ENCODE results near the gene DNM3. TPM values are rescaled to one million over a fixed set of nuclear protein-coding genes. Genes with fewer than 3 reads are reported as not detected.

Gene DNM3
- 1.3 TPM for polyA plus RNA-seq (2013, experiment 1 of 2)
- 1.1 TPM for polyA plus RNA-seq (2013, experiment 2 of 2)

DNA sequence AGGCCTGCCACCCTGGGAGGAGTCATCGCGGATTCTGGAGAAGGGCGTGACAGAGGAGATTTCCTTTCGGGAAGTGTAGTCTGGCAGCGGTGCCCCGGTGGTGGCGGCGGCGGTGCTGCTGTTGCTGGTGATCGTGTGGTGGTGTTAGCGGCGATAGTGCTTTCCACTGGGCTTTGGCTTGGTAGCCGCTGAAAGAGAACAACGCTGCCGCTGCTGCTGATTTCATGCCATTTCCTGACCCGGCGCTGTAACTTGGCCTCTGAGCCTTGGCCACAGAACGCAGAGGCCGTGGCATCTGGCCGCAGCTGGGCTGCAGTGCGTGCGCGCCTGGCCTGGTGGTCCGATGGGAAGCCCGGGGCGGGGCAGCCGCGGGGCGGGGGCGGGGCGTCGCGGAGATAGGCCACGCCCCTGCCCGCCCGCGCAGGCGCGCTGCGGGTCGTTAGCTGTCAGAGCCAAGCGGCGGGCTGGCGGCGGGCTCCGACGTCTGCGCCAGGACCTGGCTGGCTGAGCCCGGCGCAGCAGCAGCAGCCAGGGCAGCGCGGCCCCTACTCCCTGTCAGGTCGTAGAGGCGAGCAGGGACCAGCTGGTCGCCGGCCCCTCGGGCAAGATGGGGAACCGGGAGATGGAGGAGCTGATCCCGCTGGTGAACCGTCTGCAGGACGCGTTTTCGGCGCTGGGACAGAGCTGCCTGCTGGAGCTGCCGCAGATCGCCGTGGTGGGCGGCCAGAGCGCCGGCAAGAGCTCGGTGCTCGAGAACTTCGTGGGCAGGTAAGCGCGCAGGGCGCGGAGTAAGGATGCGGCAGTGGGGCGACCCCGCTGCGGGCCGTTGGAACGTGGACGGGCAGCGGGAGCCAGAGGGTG, at the start of gene DNM3:
Gene DNM3, plus strand, starts transcription at position 449 of the 861 bp plus-strand sequence. Its CDS starts 159 bp downstream, at position 608.
- 2% methylated on average over 49 of the region's 85 CpGs for WGBS
- H3K27ac ChIP-seq (ENCODE audit: low read length, poor library complexity, severe bottlenecking), result peak within 1 kb of the TSS; percentile 8
- H4K8ac ChIP-seq (ENCODE audit: low read length), result peak within 1 kb of the TSS; percentile 82
- no peaks in the 10 kb centered on the region for H3K36me3 ChIP-seq (ENCODE audit: control insufficient read depth in 1 of 2, insufficient read depth in 2 of 2, low read depth in 1 of 2, low read length in 2 of 2)
- peak within 1 kb of the TSS; percentile 18 to 47 for H2BK12ac ChIP-seq (ENCODE audit: low read length in 2 of 2)
- no peak within 1 kb of the TSS for H2BK120ac ChIP-seq (ENCODE audit: low read depth, low read length)
- peaks cover 0 to 5% of the 10 kb centered on the region in 2 experiments for H3K27me3 ChIP-seq (ENCODE audit: control insufficient read depth in 1 of 2, insufficient read depth in 1 of 2, low read length in 2 of 2)
- peak within 1 kb of the TSS in 1 of 2 experiments; percentile 35 for H3K14ac ChIP-seq (ENCODE audit: low read length in 2 of 2)
- no peak within 1 kb of the TSS for H4K91ac ChIP-seq (ENCODE audit: low read length)
- peak within 1 kb of the TSS; percentile 98 for H2AFZ ChIP-seq (ENCODE audit: low read depth, low read length)
- peak within 1 kb of the TSS; percentile 61 to 79 for H3K18ac ChIP-seq (ENCODE audit: low read depth in 1 of 2, low read length in 2 of 2)
- DNase-seq, result peak; percentile 90
- H3K9me3 ChIP-seq (ENCODE audit: control insufficient read depth, low read length), result no peaks in the 10 kb centered on the region
- H2BK15ac ChIP-seq (ENCODE audit: low read depth, poor library complexity, severe bottlenecking), result no peak within 1 kb of the TSS
- peak within 1 kb of the TSS in 1 of 2 experiments; percentile 32 for H3K23ac ChIP-seq (ENCODE audit: low read length in 2 of 2)
- no peak within 1 kb of the TSS for H2BK5ac ChIP-seq (ENCODE audit: low read depth, low read length, poor library complexity, severe bottlenecking)
- peaks cover 12% of the 10 kb centered on the region for H3K4me1 ChIP-seq (ENCODE audit: control insufficient read depth, insufficient read depth, low read depth, low read length)
- H3K4me2 ChIP-seq (ENCODE audit: low read length, poor library complexity, severe bottlenecking), result peak within 1 kb of the TSS; percentile 83
- peak within 1 kb of the TSS; percentile 83 for H3K9ac ChIP-seq (ENCODE audit: low read length)
- H3K79me1 ChIP-seq (replicated peaks; ENCODE audit: low read length, poor library complexity, severe bottlenecking), result no peaks in the 10 kb centered on the region
- no peak within 1 kb of the TSS for H2AK5ac ChIP-seq (ENCODE audit: low read length, severe bottlenecking)
- H3K4me3 ChIP-seq (ENCODE audit: insufficient read depth in 1 of 2, low read depth in 1 of 2, low read length in 2 of 2), result peak within 1 kb of the TSS; percentile 70 to 92
- H3K4ac ChIP-seq (ENCODE audit: low read depth in 1 of 2, low read length in 2 of 2), result no peak within 1 kb of the TSS

DNA sequence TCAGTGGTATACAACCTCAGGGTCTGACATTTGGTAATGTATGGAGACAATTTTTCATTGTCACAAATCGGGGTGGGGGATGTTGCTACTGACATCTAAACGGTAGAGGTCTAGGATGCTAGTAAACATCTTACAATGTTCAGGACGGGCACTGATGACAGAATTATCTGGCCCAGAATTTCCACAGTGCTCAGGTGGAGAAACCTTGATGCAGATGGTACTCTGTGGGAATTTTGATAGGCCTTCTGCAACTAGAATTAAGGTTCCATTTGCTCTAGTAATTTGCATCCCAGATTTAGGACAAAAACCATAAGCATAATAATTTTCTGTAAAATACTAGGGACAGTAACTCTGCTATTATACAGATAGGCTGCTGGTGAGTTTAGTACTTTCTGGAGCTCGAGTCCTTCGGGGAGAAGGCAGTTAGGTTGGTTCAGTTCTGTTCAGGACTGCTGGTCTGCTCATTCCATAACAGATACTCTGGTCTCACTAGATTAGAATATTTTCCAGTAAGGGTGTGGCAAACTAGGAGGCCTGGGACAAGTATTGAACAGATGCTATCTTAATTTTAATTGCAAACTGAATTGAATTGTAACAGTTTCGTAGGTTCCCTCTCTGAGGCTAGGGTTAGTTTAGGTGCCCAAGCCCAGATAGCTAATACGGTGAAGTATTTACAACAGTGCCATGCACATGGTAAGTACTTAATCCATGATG, 48.5 kb upstream of the DNM3 start:
- no peak overlapping the region for H3K9ac ChIP-seq (ENCODE audit: low read length)
- peaks cover 29 to 81% of the 10 kb centered on the region in 2 experiments for H3K36me3 ChIP-seq (ENCODE audit: control insufficient read depth in 1 of 2, insufficient read depth in 2 of 2, low read depth in 1 of 2, low read length in 2 of 2)
- H2BK12ac ChIP-seq (ENCODE audit: low read length in 2 of 2), result no peak overlapping the region
- H3K4me3 ChIP-seq (ENCODE audit: insufficient read depth in 1 of 2, low read depth in 1 of 2, low read length in 2 of 2), result no peak overlapping the region
- H3K27me3 ChIP-seq (ENCODE audit: control insufficient read depth in 1 of 2, insufficient read depth in 1 of 2, low read length in 2 of 2), result no peaks in the 10 kb centered on the region
- no peak overlapping the region for H3K18ac ChIP-seq (ENCODE audit: low read depth in 1 of 2, low read length in 2 of 2)
- peaks cover 2% of the 10 kb centered on the region for H3K4me1 ChIP-seq (ENCODE audit: control insufficient read depth, insufficient read depth, low read depth, low read length)
- H3K79me1 ChIP-seq (replicated peaks; ENCODE audit: low read length, poor library complexity, severe bottlenecking), result peaks cover 17% of the 10 kb centered on the region
- H3K4me2 ChIP-seq (ENCODE audit: low read length, poor library complexity, severe bottlenecking), result no peak overlapping the region
- no peaks in the 10 kb centered on the region for H3K9me3 ChIP-seq (ENCODE audit: control insufficient read depth, low read length)
- no peak overlapping the region for H2BK5ac ChIP-seq (ENCODE audit: low read depth, low read length, poor library complexity, severe bottlenecking)
- H3K27ac ChIP-seq (ENCODE audit: low read length, poor library complexity, severe bottlenecking), result no peak overlapping the region
- H3K4ac ChIP-seq (ENCODE audit: low read depth in 1 of 2, low read length in 2 of 2), result no peak overlapping the region
- WGBS, result 98% methylated on average over 7 of the region's 7 CpGs
- no peak overlapping the region for H4K91ac ChIP-seq (ENCODE audit: low read length)
- no peak overlapping the region for H2AFZ ChIP-seq (ENCODE audit: low read depth, low read length)
- no peak overlapping the region for H2BK15ac ChIP-seq (ENCODE audit: low read depth, poor library complexity, severe bottlenecking)
- H2AK5ac ChIP-seq (ENCODE audit: low read length, severe bottlenecking), result no peak overlapping the region
- no peak overlapping the region for H4K8ac ChIP-seq (ENCODE audit: low read length)
- no peak overlapping the region for H3K23ac ChIP-seq (ENCODE audit: low read length in 2 of 2)
- no peak overlapping the region for H3K14ac ChIP-seq (ENCODE audit: low read length in 2 of 2)
- H2BK120ac ChIP-seq (ENCODE audit: low read depth, low read length), result no peak overlapping the region
- DNase-seq, result no peak

DNA sequence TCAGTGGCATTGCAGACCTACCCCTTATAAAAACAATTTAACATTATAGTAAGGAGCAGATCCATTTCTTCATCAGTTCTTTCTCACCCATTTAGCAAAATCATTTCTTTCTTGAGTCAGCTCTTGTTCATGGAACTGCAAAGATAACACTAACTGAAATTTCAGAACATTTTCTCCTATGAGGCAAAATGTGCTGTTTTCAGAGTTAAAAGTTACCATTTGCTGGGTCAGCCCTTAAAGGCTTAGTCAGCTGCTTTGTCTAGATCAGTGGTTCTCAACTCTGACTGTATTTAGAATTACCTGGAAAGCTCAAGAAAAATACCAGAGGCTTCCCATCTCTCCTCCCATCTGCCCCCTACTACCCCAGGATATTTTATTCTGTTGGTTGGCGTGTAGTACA, 47.7 kb upstream of the DNM3 start:
- WGBS, result 71% methylated on average over 1 of the region's 1 CpG

DNA sequence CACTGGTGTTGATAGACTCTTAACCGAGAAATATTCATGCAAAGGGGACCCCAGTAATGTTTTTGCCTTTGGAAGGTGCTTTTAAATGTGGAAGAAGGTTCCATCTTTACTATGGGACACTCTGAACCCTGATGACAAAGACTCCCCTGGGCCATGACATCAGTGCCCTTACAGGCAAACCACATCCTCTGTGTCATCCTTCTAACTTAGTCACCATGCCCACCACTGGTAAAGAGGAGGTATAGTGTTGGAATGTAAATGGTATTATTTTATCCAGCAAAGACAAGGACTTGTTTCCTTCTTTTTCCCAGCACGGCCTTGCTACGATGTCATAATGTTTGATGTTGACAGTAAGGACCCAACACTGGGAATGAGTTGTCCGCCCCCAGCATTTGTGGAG, 47.2 kb upstream of the DNM3 start:
- Histone ChIP-seq H3K27me3 (ENCODE audit: control insufficient read depth in 1 of 2, insufficient read depth in 1 of 2, low read length in 2 of 2) (no peaks in the 10 kb centered on the region), H3K79me1 (replicated peaks; ENCODE audit: low read length, poor library complexity, severe bottlenecking) (peaks cover 11% of the 10 kb centered on the region), H3K27ac (ENCODE audit: low read length, poor library complexity, severe bottlenecking) (peak overlapping the region; percentile 51), H3K9ac (ENCODE audit: low read length) (peak overlapping the region; percentile 55), H3K14ac (ENCODE audit: low read length in 2 of 2) (no peak overlapping the region), H3K4me1 (ENCODE audit: control insufficient read depth, insufficient read depth, low read depth, low read length) (peaks cover 2% of the 10 kb centered on the region), H2BK12ac (ENCODE audit: low read length in 2 of 2) (no peak overlapping the region), H3K4me3 (ENCODE audit: insufficient read depth in 1 of 2, low read depth in 1 of 2, low read length in 2 of 2) (no peak overlapping the region), H4K91ac (ENCODE audit: low read length) (no peak overlapping the region), H2AK5ac (ENCODE audit: low read length, severe bottlenecking) (no peak overlapping the region), H3K23ac (ENCODE audit: low read length in 2 of 2) (no peak overlapping the region), H2BK5ac (ENCODE audit: low read depth, low read length, poor library complexity, severe bottlenecking) (no peak overlapping the region), H3K4me2 (ENCODE audit: low read length, poor library complexity, severe bottlenecking) (no peak overlapping the region), H3K36me3 (ENCODE audit: control insufficient read depth in 1 of 2, insufficient read depth in 2 of 2, low read depth in 1 of 2, low read length in 2 of 2) (peaks cover 25 to 74% of the 10 kb centered on the region in 2 experiments), H3K4ac (ENCODE audit: low read depth in 1 of 2, low read length in 2 of 2) (no peak overlapping the region), H3K9me3 (ENCODE audit: control insufficient read depth, low read length) (no peaks in the 10 kb centered on the region), H3K18ac (ENCODE audit: low read depth in 1 of 2, low read length in 2 of 2) (no peak overlapping the region), H2BK15ac (ENCODE audit: low read depth, poor library complexity, severe bottlenecking) (no peak overlapping the region), H4K8ac (ENCODE audit: low read length) (no peak overlapping the region), H2AFZ (ENCODE audit: low read depth, low read length) (no peak overlapping the region), H2BK120ac (ENCODE audit: low read depth, low read length) (no peak overlapping the region)
- WGBS, result 33% methylated on average over 4 of the region's 4 CpGs
- DNase-seq, result peak; percentile 72

More for the DNA sequence above, 47.7 kb upstream of the DNM3 start:
- Histone ChIP-seq H3K4me2 (ENCODE audit: low read length, poor library complexity, severe bottlenecking) (no peak overlapping the region), H3K18ac (ENCODE audit: low read depth in 1 of 2, low read length in 2 of 2) (no peak overlapping the region), H4K91ac (ENCODE audit: low read length) (no peak overlapping the region), H2BK120ac (ENCODE audit: low read depth, low read length) (no peak overlapping the region), H3K27me3 (ENCODE audit: control insufficient read depth in 1 of 2, insufficient read depth in 1 of 2, low read length in 2 of 2) (no peaks in the 10 kb centered on the region), H3K4me1 (ENCODE audit: control insufficient read depth, insufficient read depth, low read depth, low read length) (peaks cover 2% of the 10 kb centered on the region), H2BK5ac (ENCODE audit: low read depth, low read length, poor library complexity, severe bottlenecking) (no peak overlapping the region), H3K9me3 (ENCODE audit: control insufficient read depth, low read length) (no peaks in the 10 kb centered on the region), H4K8ac (ENCODE audit: low read length) (no peak overlapping the region), H2AK5ac (ENCODE audit: low read length, severe bottlenecking) (no peak overlapping the region), H2BK12ac (ENCODE audit: low read length in 2 of 2) (no peak overlapping the region), H3K36me3 (ENCODE audit: control insufficient read depth in 1 of 2, insufficient read depth in 2 of 2, low read depth in 1 of 2, low read length in 2 of 2) (peaks cover 27 to 76% of the 10 kb centered on the region in 2 experiments), H3K4ac (ENCODE audit: low read depth in 1 of 2, low read length in 2 of 2) (no peak overlapping the region), H2BK15ac (ENCODE audit: low read depth, poor library complexity, severe bottlenecking) (no peak overlapping the region), H2AFZ (ENCODE audit: low read depth, low read length) (no peak overlapping the region), H3K4me3 (ENCODE audit: insufficient read depth in 1 of 2, low read depth in 1 of 2, low read length in 2 of 2) (no peak overlapping the region), H3K14ac (ENCODE audit: low read length in 2 of 2) (no peak overlapping the region), H3K27ac (ENCODE audit: low read length, poor library complexity, severe bottlenecking) (peak overlapping the region; percentile 51), H3K23ac (ENCODE audit: low read length in 2 of 2) (no peak overlapping the region), H3K9ac (ENCODE audit: low read length) (peak overlapping the region; percentile 55), H3K79me1 (replicated peaks; ENCODE audit: low read length, poor library complexity, severe bottlenecking) (peaks cover 14% of the 10 kb centered on the region)
- no peak for DNase-seq
